LNCAP (cell line): ENCODE results near the gene EID2.

Source experiments
- CTCF ChIP-seq: fragments of 450-650 bp; IDR thresholded peaks from 2 replicates; pipeline ENCODE4 v1.5.1; 2017; ENCODE audit warnings: mild to moderate bottlenecking

The EID2 gene

GRCh38 chr19:39492225-39492624 is 47.7 kb downstream of the EID2 start:
- TF ChIP-seq CTCF, result no peak

GRCh38 chr19:39489756-39490155 is 50.2 kb downstream of the EID2 start:
- TF ChIP-seq CTCF, result no peak
